ENCODE data around the gene SYPL1. TPM values are rescaled to one million over a fixed set of nuclear protein-coding genes. Genes with fewer than 3 reads are reported as not detected.

Gene SYPL1
- total RNA-seq, 1 donor from 2014 or later, result 76.9 TPM

GRCh38 chr7:106101726-106102125 is 10.4 kb downstream of the SYPL1 start:
- Histone ChIP-seq H3K36me3 (peaks cover 0 to 16% of the 10 kb centered on the region in 2 donors), H3K4me3 (no peak overlapping the region), H3K9me3 (no peaks in the 10 kb centered on the region), H3K4me1 (peaks cover 74% of the 10 kb centered on the region), H3K27ac (no peak overlapping the region), H3K27me3 (no peaks in the 10 kb centered on the region)
- intact Hi-C loops (cut with DNase I), result no loop called here
- TF ChIP-seq POLR2A (IDR thresholded peaks at IDR 0.05), result no peak
- TF ChIP-seq CTCF (IDR thresholded peaks at IDR 0.05), result no peak
- TF ChIP-seq POLR2AphosphoS5 (IDR thresholded peaks at IDR 0.05; ENCODE audit: insufficient read depth in 1 of 2, low read depth in 1 of 2), result no peak
- DNase-seq (ENCODE audit: extremely low spot score in 2 of 2), result no peak

GRCh38 chr7:106100863-106101629 is 11.1 kb downstream of the SYPL1 start:
- no peak for DNase-seq (ENCODE audit: extremely low spot score in 2 of 2)
- H3K9me3 ChIP-seq, result no peaks in the 10 kb centered on the region
- TF ChIP-seq POLR2AphosphoS5 (IDR thresholded peaks at IDR 0.05; ENCODE audit: insufficient read depth in 1 of 2, low read depth in 1 of 2) (no peak), CTCF (IDR thresholded peaks at IDR 0.05) (no peak), POLR2A (IDR thresholded peaks at IDR 0.05) (no peak)
- H3K36me3 ChIP-seq, result peaks cover 0 to 23% of the 10 kb centered on the region in 2 donors
- peaks cover 68% of the 10 kb centered on the region for H3K4me1 ChIP-seq
- no peaks in the 10 kb centered on the region for H3K27me3 ChIP-seq
- no peak overlapping the region for H3K27ac ChIP-seq
- H3K4me3 ChIP-seq, result no peak overlapping the region
- intact Hi-C loops (cut with DNase I), result no loop called here

- intact Hi-C loops (cut with DNase I), result no loop called here
- peaks cover 53% of the 10 kb centered on the region for H3K4me1 ChIP-seq
- DNase-seq (ENCODE audit: extremely low spot score in 2 of 2), result no peak
- H3K9me3 ChIP-seq, result no peaks in the 10 kb centered on the region
- H3K27me3 ChIP-seq, result no peaks in the 10 kb centered on the region
- no peak overlapping the region for H3K4me3 ChIP-seq
- no peak overlapping the region for H3K27ac ChIP-seq
- TF ChIP-seq POLR2A (IDR thresholded peaks at IDR 0.05) (no peak), POLR2AphosphoS5 (IDR thresholded peaks at IDR 0.05; ENCODE audit: insufficient read depth in 1 of 2, low read depth in 1 of 2) (no peak), CTCF (IDR thresholded peaks at IDR 0.05) (no peak)
- H3K36me3 ChIP-seq, result peaks cover 0 to 29% of the 10 kb centered on the region in 2 donors
These were observed 12.6 kb downstream of the SYPL1 start for GRCh38 chr7:106099539-106099938.

- Histone ChIP-seq H3K27ac (no peak overlapping the region), H3K4me1 (peaks cover 47% of the 10 kb centered on the region), H3K27me3 (no peaks in the 10 kb centered on the region), H3K36me3 (peaks cover 0 to 29% of the 10 kb centered on the region in 2 donors), H3K9me3 (no peaks in the 10 kb centered on the region), H3K4me3 (no peak overlapping the region)
- TF ChIP-seq POLR2AphosphoS5 (IDR thresholded peaks at IDR 0.05; ENCODE audit: insufficient read depth in 1 of 2, low read depth in 1 of 2) (no peak), POLR2A (IDR thresholded peaks at IDR 0.05) (no peak), CTCF (IDR thresholded peaks at IDR 0.05) (no peak)
- DNase-seq (ENCODE audit: extremely low spot score in 2 of 2), result no peak
- intact Hi-C loops (cut with DNase I), result no loop called here
These were observed 13.2 kb downstream of the SYPL1 start for GRCh38 chr7:106098889-106099288.

GRCh38 chr7:106095634-106096033 is 16.5 kb downstream of the SYPL1 start:
- intact Hi-C loops (cut with DNase I), result no loop called here
- TF ChIP-seq CTCF (IDR thresholded peaks at IDR 0.05), result no peak
- TF ChIP-seq POLR2A (IDR thresholded peaks at IDR 0.05), result no peak
- TF ChIP-seq POLR2AphosphoS5 (IDR thresholded peaks at IDR 0.05; ENCODE audit: insufficient read depth in 1 of 2, low read depth in 1 of 2), result no peak
- H3K27ac ChIP-seq, result no peak overlapping the region
- H3K4me3 ChIP-seq, result no peak overlapping the region
- H3K36me3 ChIP-seq, result peaks cover 0 to 56% of the 10 kb centered on the region in 2 donors
- peaks cover 23% of the 10 kb centered on the region for H3K4me1 ChIP-seq
- H3K9me3 ChIP-seq, result no peaks in the 10 kb centered on the region
- DNase-seq (ENCODE audit: extremely low spot score in 2 of 2), result no peak
- H3K27me3 ChIP-seq, result no peaks in the 10 kb centered on the region

Data from vagina (tissue), 2 donors.